Adrenal gland (tissue), 5 donors: ENCODE results near the gene NEU2.

Experiments used
- POLR2A ChIP-seq, 2 donors: fragments of 450-650 bp; IDR thresholded peaks; one replicate each; pipeline ENCODE4 v1.6.1; 2017; ENCODE audit warnings: antibody characterized with exemption in 2 of 2, mild to moderate bottlenecking in 2 of 2, moderate library complexity in 1 of 2
- TF ChIP-seq, protein P1 (sequence below), 6 experiments: fragments of 450-650 bp in 4 of 6; fragments of 200-600 bp in 2 of 6; sonication (generic) in 1 of 6; IDR thresholded peaks; 1 replicate in 5 of 6; 2 replicates in 1 of 6; pipeline versions ENCODE4 v1.5.1 to v1.8.0; 2016 to 2021; ENCODE audit warnings: antibody characterized with exemption in 6 of 6, mild to moderate bottlenecking in 2 of 6, moderate library complexity in 1 of 6
- donor health status: DM: no; HTN: no; CAD: no.

DNA sequence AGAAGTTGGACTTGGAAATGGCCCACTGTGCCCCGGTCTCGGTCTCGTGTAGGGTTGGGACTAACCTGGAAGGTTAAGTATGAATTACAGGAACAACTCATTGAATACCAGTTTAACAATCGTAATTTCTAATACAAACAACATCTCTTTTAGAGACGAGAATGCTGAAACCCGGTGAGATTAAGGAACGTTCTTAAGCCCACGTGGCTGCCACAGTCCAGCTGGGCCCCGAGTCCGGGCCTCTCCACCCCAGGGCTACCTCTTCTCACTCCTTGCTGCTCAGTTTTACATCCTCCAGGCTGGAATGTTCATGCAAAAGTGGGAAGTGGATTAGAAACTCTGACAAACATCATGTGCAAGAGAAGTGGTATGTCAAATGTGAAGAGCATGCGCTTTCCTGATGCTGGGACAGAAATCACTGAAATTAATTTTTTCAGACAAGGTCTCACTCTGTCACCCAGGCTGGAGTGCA, 48.8 kb upstream of the NEU2 start:
- TF ChIP-seq, protein P1, sequence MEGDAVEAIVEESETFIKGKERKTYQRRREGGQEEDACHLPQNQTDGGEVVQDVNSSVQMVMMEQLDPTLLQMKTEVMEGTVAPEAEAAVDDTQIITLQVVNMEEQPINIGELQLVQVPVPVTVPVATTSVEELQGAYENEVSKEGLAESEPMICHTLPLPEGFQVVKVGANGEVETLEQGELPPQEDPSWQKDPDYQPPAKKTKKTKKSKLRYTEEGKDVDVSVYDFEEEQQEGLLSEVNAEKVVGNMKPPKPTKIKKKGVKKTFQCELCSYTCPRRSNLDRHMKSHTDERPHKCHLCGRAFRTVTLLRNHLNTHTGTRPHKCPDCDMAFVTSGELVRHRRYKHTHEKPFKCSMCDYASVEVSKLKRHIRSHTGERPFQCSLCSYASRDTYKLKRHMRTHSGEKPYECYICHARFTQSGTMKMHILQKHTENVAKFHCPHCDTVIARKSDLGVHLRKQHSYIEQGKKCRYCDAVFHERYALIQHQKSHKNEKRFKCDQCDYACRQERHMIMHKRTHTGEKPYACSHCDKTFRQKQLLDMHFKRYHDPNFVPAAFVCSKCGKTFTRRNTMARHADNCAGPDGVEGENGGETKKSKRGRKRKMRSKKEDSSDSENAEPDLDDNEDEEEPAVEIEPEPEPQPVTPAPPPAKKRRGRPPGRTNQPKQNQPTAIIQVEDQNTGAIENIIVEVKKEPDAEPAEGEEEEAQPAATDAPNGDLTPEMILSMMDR (IDR thresholded peaks at IDR 0.05) = no peak
- TF ChIP-seq POLR2A (IDR thresholded peaks at IDR 0.05) = no peak
